RKO (cell line): ENCODE data around the gene PPP1R9B.
A peak's percentile ranks its signal among the peaks of the same experiment; 100 is the strongest.

ENCODE experiments used
- DNase-seq: peaks from one replicate; pipeline ENCODE4 v3.0.0-alpha.2; 2016; ENCODE audit warnings: low spot score

Gene PPP1R9B

DNA sequence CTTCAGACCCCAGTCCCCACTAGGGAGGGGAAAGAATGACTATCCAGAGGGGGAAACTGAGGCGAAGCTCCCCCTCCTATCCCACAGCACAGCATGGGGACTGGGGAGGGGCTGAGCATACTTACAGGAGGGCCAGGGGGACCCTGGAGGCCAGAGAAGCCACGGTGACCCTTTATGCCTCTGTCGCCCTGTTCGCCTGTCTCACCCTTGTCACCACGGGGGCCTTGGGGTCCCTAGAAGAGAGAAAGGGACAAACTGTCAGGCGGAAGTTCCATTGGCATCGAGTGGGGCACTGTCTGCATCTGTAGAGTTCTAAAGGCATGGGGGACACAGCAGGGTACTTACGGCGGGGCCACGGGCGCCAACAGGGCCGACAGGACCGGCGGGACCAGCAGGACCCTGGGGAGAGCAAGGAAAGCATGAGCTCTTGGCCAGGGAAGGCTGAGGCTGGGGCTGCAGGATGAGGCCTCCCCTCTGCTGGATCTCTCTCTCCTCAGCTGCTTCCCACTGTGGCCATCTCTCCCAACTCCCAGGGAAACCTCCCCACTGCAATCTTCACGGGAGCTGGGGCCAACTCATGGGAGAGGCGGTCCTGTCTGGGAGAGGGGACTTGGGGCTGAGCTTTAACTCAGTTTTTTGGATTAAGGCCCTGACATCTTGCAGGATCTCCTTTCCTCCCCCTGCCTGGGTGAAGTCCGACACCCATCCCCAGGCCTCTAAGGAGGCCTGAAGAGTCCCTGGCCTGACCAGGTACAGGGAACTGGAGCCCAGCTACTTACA, 37.5 kb upstream of the PPP1R9B start:
- no peak for DNase-seq

DNA sequence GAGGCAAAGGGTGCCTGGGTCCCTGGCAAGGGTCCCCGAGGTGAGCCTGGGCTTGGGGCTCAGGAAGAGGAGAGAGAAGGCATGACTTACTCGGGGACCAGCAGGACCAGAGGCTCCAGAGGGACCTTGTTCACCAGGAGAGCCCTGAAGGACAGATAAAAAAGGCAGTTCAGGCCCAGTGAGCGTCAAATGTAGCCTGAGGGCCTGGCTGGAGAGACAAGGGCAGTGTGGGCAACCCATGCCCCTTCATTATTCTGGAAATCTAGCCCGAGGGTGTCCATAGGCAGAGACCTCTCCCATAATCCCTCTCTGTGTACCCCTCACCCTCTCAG, 36.9 kb upstream of the PPP1R9B start:
- no peak for DNase-seq

DNA sequence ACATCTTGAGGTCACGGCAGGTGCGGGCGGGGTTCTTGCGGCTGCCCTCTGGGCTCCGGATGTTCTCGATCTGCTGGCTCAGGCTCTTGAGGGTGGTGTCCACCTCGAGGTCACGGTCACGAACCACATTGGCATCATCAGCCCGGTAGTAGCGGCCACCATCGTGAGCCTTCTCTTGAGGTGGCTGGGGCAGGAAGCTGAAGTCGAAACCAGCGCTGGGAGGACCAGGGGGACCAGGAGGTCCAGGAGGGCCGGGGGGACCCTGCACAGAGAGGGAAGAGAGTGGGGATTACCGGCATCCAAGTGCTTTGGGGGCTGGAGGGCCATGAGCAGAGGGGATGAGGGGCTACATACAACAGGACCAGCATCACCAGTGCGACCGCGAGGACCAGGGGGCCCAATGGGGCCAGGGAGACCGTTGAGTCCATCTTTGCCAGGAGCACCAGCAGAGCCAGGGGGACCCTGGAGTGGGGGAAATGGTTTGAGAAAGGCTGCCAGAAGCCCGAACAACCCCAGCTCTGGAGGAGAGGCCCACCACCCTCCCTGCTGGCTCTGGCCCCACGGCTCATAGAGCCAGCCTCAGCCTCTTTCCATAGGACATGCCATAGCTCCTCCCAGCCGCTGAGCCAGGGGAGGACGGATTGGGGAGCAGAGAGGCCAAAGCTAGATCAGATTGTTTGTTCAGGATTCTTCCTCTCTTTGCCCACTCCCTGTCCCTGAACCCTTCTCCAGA, 36.4 kb upstream of the PPP1R9B start:
- no peak for DNase-seq

DNA sequence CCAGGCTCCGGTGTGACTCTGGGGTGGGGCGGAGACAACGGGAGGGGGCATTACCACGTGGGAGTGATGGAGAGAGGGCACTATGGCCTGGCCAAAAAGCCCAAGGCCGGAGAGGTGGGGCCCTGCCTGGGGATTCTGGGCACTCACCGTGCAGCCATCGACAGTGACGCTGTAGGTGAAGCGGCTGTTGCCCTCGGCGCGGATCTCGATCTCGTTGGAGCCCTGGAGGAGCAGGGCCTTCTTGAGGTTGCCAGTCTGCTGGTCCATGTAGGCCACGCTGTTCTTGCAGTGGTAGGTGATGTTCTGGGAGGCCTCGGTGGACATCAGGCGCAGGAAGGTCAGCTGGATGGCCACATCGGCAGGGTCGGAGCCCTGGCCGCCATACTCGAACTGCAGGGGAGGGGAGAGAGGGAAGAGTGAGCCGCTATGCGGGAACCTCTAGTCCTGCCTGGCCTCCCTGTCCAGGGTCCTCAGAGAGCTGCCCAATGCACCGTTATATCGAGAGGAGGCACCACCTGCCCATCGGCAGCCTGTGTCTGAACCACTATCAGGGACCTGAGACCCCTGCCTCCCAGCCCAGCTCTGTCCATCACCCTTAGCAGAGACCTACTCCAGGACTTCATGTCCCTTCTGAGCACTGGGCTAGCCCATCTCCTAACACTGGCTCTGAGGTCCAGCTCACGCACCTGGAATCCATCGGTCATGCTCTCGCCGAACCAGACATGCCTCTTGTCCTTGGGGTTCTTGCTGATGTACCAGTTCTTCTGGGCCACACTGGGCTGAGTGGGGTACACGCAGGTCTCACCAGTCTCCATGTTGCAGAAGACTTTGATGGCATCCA, 35.4 kb upstream of the PPP1R9B start:
- no peak for DNase-seq

DNA sequence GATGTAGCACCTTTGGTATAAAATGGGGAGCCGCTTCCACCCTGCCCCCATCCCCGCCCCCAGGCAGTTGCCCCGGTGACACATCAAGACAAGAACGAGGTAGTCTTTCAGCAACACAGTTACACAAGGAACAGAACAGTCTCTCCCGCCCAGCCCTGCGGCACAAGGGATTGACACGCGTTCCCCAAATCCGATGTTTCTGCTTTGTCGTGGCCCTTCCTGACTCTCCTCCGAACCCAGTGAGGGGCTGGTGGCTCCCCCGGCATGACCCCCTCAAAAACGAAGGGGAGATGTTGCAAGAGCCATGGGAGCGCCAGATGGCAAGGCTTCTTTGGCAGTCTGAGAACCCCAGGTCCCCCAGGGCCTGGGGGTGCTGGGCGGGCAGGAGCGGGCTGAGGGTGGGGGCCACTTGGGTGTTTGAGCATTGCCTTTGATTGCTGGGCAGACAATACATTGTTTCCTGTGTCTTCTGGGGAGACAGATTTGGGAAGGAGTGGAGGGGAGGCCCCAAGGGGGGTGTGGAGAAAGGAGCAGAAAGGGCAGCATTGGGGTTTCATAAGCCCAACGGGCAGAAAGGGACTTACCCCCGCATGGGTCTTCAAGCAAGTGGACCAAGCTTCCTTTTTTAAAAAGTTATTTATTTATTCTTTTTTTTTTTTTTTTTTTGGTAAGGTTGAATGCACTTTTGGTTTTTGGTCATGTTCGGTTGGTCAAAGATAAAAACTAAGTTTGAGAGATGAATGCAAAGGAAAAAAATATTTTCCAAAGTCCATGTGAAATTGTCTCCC, 34.3 kb upstream of the PPP1R9B start:
- DNase-seq = no peak

DNA sequence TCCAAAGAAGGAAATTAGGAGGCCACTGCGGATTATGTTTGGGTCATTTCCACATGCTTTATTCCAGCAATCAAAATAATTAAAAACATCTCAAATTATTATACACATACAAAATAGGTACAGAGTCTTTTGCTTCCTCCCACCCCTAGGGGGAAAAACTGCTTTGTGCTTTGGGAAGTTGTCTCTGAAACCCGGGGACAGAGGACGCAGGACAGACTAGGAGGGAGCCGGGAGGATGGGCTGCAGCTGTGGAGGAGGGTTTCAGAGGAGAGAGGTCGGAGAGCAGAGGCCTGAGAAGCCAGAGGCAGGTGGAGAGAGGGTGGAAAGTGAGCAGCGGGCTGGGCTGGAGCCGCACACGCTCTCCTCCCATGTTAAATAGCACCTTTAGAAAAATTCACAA, 33.6 kb upstream of the PPP1R9B start:
- DNase-seq = no peak

DNA sequence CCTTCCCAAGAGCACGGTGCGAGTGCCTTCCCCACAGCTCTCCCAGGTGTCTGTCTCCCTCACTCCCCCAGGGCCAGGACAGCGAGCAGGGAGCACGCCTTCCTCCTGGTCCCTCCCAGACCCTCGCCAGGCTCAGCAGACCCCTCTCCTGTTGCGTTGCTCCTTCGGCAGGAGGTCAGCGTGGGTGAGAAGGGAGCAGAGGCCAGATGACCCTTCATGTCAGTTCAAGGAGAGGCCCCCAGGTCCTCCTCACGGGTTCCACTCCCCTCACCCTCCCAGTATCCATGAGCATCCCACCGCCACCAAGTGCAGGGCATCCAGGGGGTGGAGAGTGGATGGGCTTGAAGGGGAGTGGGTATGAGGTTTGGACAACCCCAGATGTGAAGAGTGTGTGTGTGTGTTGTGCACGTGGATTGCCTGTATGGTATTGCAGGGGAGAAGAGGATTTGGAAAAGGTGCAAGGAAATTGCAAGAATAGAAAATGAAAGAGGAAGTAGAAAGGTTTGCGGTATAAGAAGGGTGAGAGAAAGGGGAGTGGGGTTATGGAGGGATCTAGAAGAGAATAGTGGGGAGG, 33.0 kb upstream of the PPP1R9B start:
- no peak for DNase-seq

DNA sequence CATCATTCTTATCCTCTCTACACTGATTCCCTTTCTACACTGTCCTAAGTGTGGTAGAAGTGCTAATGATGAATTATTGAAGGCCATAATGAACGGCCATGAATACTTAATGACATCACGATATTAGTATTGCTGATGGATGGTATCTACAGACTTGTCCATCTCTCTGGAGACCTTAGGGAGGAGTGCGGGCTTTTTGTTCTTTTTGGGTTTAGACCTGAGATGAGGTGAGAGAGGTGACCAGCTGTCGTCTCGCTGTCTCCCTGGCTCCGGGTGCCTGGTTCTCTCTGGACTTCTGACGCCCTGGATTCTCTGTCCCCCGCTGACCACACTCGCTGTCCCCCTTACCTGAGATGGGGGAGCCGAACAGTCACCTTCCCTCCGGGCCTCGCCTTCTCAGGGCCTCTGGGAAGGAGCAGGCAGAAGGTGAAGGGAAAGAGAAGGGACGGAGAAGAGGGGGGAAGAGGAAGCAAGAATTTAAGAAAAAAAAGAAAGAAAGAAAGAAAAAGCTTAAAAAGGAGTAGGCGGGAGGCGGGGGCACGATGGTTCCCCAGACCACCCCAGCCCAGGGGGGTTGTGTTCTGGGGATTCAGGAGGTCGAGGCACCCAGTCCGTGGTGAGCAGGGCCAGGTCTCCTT, 32.4 kb upstream of the PPP1R9B start:
- no peak for DNase-seq

DNA sequence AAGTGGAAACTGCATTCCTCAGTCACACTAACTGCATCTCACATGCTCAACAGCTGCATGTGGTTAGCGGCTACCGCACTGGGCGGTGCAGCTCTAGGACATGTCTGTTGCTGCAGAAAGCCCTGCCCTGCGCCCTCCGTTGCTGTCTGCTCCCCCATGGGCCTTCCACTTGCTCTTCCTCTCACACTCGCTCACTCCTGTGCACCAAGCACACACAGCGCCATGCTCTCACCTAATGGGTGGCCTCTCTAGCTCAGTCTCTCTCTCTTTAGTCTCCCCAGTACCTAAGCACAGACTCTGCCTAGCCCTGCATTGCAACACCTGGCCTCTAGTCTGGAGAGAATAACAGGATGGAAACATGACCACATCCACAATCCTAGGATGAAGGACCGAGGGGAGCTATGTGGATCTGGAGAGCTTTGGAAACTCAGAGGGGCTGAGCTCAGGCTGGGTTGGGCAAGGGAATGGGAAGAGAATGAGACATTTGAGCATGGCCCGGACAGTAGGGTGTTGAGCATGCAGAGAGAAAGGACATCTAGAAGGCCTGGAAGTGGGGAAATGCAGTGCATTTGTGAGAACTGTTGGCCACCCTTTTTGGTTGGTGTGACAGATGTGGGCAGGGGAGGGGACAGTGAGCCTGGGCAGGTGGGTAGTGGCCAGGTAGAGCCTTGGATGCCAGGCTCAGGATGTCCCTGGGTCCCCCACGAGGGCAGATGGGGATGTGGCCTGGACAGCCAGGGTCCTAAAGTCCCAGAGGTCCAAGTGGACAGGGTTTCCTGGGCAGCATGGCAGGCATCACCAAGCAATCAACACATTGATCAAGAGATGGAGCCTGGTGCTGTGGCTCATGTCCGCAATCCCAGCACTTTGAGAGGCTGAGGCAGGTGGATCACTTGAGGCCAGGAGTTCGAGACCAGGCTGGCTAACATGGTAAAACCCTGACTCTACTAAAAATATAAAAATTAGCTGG, 31.4 kb upstream of the PPP1R9B start:
- no peak for DNase-seq

DNA sequence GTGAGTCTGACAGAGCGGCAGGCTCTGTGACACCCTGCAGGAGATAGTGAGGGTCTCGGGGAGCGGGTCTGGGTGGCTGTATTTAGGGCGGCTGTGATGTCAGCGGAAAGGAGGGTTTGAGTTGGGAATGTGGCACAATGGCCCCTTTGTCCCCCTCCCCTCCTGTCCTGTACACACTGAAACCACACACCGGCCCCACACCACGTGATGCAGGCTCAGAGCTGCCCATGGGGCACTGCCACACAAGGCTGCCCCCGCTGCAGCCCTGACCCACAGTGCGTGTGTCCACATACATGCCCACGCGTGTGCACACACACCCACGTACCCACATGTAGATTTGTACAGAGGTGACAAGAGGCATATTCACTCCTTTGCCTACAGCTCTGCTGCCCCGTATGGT, 30.7 kb upstream of the PPP1R9B start:
- DNase-seq = no peak

DNA sequence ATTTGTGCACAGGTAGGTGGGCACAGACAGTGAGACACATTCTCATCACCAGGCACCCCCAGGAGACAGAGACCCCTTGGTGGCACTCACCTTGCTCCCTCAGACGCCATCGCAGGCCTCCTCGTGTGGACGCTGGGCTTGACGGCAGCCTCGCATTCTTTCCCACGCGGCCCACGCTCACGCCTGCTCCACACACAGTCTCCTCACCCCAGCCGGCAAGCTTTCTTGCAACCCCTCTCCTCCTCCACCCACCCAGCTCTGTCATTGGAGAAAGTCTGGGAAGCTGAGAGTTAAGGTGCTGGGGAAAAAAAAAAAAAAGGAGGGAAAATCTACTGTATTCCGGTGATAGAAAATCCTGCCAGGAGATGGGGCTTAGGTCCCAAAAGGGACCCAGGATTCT, 30.1 kb upstream of the PPP1R9B start:
- no peak for DNase-seq

DNA sequence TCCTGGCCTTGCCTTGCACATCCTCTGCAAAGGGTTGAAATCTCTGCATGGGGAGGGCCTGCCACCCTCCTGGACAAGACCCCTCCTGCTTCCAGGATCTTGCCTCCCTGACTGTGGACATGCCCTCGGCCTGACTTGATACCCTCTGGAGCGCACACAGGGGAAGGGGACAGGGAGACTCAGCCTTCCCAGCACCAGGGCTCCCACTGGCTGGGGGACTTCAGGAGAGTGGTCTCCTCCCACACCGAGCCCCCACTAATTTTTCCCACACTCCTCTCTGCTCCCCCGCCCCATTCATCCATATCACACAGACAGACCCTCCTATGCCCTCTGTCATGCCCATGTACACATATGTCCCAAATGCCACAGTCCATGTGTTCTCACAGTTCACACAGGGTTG, 29.6 kb upstream of the PPP1R9B start:
- no peak for DNase-seq

DNA sequence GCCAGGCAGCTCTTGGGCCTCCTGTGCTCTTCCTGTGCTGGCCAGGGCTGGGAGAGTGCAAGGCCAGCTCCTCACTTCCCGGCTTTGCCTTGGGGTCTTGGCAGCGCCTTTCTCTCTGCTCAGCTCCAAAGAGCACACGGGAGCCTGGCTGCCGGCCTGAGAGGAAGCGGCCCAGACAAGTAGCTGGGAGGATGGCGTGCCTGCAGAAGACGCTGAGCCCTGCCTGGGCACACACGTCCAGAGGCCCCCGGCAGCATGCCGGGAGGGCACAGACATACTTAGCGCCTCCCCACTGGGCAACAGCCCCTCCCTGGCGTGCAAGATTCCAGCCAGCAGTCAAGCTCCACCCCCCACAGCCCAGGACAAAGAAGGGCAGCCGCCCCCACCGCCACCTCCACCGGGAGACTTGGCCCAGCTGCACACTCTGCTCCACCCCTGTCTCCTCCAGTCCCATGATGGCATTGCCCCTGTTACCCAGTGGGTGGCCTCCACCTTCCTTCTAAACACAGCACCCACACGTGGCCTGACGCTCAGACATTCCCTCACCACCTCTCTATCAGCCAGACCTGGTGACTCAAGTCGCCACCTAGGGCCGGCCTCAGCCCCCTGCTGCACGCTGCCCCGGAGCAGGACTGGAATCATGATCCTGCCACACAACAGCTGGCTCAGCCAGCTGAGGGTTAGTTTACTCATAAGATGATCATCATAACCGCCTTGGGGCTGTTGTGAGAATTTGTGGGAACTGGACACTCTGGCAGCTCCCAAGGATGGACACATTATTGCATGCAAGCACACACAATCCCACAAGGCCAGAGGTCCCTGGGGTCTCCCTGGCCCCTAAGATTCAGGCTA, 27.7 kb upstream of the PPP1R9B start:
- DNase-seq = peak; percentile 89

DNA sequence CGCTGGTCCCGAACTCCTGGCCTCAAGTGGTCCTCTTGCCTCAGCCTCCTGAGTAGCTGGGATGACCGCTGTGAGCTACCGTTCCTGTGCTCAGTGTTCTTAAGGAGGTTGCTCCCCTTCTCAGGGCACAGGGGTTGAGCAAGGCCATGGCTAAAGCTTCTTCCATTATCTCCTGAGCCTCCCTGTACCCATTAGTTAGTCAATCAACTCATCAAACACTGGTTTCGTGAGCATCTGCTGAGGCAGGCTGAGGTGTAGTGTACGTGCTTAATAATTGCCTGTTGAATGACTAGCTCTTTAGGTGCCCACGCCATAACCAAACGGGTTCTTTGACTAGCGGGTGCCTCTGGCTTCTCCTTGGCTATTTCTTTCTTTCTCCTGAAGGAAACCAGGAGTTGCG, 27.0 kb upstream of the PPP1R9B start:
- no peak for DNase-seq

DNA sequence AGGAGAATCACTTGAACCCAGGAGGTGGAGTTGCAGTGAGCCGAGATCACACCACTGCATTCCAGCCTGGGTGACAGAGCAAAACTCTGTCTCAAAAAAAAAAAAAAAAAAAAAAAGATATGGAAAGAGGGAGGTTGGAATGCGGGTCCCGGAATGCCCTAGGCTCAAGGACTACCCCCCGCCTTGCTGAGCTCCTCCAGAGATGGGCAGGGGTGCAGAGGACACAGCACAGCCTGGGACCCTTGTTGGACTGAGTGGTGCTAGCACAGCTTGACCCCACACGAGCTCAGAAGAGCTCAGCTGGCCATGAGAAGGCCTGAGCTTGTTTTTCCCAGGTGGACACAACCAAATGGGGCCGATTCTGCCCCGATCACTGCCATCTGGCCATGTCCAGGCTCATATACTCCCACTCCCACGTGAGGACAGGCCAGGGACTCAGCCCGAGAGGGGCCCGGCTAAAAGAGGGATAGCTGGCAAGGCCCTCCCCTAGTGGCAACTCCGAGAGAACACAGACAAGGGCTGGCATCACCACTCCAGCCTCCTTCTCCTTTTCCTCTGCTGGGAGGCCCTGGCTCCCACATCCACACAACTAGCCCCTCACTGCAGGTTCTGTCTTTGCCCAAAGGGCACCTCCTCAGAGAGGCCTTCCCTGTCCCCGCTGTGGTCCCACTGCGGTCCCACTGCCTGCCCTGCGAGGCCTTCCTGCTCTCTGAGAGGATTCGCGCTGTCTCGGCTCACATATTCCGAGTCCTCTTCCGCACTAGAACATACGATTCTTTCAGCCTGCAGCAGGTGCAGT, 26.3 kb upstream of the PPP1R9B start:
- DNase-seq = no peak

DNA sequence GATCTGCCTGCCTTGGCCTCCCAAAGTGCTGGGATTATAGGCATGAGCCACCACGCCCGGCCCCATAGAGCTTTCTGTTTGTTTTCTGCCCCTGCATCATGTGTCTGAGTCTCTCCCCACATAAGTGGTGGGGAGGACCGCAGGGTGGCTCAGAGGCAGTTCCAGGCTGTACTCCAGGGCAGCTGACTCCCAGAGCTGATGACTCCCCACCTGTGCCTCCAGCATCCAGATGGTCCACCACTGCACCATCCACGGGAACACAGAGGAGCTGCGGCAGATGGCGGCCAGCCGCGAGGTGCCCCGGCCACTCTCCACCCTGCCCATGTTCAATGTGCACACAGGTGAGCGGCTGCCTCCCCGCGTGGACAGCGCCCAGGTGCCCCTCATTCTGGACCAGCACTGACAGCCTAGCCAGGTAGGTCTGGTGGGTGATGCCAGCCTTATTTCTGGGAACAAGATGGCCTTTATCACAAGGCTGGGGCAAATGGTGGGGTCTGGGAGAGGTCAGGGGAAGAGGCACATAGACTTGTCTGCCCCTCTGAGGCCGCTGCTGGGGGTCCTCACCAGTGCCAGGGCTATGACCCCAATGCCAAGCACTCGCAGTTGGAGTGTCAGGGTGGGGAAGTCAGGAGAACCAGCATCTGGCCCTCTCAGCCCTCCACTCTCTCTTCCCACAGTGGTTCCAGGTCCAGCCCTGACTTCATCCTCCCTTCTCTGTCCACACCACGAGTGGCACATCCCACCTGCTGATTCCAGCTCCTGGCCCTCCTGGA, 24.7 kb upstream of the PPP1R9B start:
- no peak for DNase-seq

DNA sequence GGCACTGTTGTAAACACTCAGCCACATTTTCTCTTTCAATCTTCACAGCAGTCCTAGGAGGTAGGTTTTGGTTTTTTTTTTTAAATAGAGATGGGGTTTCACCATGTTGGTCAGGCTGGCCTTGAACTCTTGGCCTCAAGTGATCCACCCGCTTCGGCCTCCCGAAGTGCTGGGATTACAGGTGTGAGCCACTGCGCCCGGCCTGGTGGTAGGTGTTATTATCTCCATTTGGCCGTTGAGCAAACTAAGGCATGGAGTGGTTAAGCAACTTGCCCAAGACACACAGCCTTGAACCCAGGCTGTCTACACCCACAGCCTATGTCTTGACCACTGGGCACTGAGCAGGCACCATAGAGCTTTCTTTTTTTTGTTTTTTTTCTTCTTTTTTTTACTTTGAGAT, 24.0 kb upstream of the PPP1R9B start:
- no peak for DNase-seq
